ENCODE measurements around the gene KCNC1.

The KCNC1 gene

GRCh38 chr11:17736930-17737817 is 2.6 kb downstream of the KCNC1 start:
- no peak for DNase-seq (ENCODE audit: low spot score)

GRCh38 chr11:17738151-17738973 is 3.8 kb downstream of the KCNC1 start:
- DNase-seq (ENCODE audit: low spot score): no peak

GRCh38 chr11:17739945-17740338 is 5.4 kb downstream of the KCNC1 start:
- DNase-seq (ENCODE audit: low spot score): no peak

- no peak for DNase-seq (ENCODE audit: low spot score)
These were observed 6.2 kb downstream of the KCNC1 start for GRCh38 chr11:17740649-17741235.

- DNase-seq (ENCODE audit: low spot score): no peak
These were observed 6.9 kb downstream of the KCNC1 start for GRCh38 chr11:17741487-17741886.

- no peak for DNase-seq (ENCODE audit: low spot score)
These were observed 7.4 kb downstream of the KCNC1 start for GRCh38 chr11:17742019-17742418.

- DNase-seq (ENCODE audit: low spot score): no peak
These were observed 8.6 kb downstream of the KCNC1 start for GRCh38 chr11:17743026-17743807.

- no peak for DNase-seq (ENCODE audit: low spot score)
These were observed 9.2 kb downstream of the KCNC1 start for GRCh38 chr11:17743808-17744119.

GRCh38 chr11:17744151-17744940 is 9.8 kb downstream of the KCNC1 start:
- no peak for DNase-seq (ENCODE audit: low spot score)

- DNase-seq (ENCODE audit: low spot score): no peak
These were observed 10.6 kb downstream of the KCNC1 start for GRCh38 chr11:17745023-17745772.

- DNase-seq (ENCODE audit: low spot score): no peak
These were observed 11.5 kb downstream of the KCNC1 start for GRCh38 chr11:17746096-17746495.

GRCh38 chr11:17747131-17747955 is 12.8 kb downstream of the KCNC1 start:
- DNase-seq (ENCODE audit: low spot score): no peak

GRCh38 chr11:17748044-17748443 is 13.5 kb downstream of the KCNC1 start:
- DNase-seq (ENCODE audit: low spot score): no peak

GRCh38 chr11:17748761-17749721 is 14.5 kb downstream of the KCNC1 start:
- DNase-seq (ENCODE audit: low spot score): no peak

GRCh38 chr11:17750013-17750800 is 15.6 kb downstream of the KCNC1 start:
- DNase-seq (ENCODE audit: low spot score): no peak

- DNase-seq (ENCODE audit: low spot score): no peak
These were observed 16.2 kb downstream of the KCNC1 start for GRCh38 chr11:17750801-17751165.

- DNase-seq (ENCODE audit: low spot score): no peak
These were observed 17.0 kb downstream of the KCNC1 start for GRCh38 chr11:17751558-17751957.

GRCh38 chr11:17752144-17752543 is 17.6 kb downstream of the KCNC1 start:
- DNase-seq (ENCODE audit: low spot score): no peak
